NB4 (cell line): ENCODE results near the gene PRIMA1.

Source experiments
- MYC ChIP-seq: IDR thresholded peaks from 2 replicates; pipeline ENCODE4 v1.6.1; 2011; ENCODE audit warnings: low read depth, low read length
- POLR2A ChIP-seq: IDR thresholded peaks from 2 replicates; pipeline ENCODE4 v1.6.1; 2011; ENCODE audit warnings: mild to moderate bottlenecking; ENCODE audit not compliant: insufficient read length; ENCODE audit errors: extremely low read depth
- TF ChIP-seq, protein P1 (sequence below): IDR thresholded peaks from one replicate; pipeline ENCODE4 v1.5.1; 2012; ENCODE audit warnings: low read depth, low read length

- TF ChIP-seq, protein P1, sequence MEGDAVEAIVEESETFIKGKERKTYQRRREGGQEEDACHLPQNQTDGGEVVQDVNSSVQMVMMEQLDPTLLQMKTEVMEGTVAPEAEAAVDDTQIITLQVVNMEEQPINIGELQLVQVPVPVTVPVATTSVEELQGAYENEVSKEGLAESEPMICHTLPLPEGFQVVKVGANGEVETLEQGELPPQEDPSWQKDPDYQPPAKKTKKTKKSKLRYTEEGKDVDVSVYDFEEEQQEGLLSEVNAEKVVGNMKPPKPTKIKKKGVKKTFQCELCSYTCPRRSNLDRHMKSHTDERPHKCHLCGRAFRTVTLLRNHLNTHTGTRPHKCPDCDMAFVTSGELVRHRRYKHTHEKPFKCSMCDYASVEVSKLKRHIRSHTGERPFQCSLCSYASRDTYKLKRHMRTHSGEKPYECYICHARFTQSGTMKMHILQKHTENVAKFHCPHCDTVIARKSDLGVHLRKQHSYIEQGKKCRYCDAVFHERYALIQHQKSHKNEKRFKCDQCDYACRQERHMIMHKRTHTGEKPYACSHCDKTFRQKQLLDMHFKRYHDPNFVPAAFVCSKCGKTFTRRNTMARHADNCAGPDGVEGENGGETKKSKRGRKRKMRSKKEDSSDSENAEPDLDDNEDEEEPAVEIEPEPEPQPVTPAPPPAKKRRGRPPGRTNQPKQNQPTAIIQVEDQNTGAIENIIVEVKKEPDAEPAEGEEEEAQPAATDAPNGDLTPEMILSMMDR, result no peak
- TF ChIP-seq POLR2A (no peak), MYC (no peak)
Measured at GRCh38 chr14:93716002-93716745, 72.1 kb downstream of the PRIMA1 start.
